ENCODE data around the gene MFF.
"Not testable (repeated sequence)": the region's sequence is repeated elsewhere in the genome, so short reads cannot be mapped to it uniquely, and the experiment has no call there.

Gene MFF

DNA sequence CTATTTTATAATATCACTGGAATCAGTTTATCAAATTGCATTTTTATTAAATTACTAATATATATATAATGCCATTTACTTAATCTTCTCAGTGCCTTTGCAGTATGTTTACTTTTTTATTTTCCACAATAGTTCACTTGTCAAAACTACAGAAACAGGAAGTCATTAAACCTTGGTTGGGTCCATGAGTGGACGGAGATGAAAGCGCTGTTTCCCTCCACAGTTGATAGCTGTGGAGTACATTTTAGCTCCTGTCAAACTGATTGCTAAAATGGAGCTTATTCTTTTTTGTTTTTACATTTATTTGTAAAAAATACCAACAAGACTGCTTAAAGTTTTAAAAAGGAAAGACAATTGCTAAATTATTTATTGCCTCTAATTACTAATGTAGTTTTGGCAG, 19.2 kb downstream of the MFF start:
- no peak for DNase-seq (ENCODE audit: low read depth)
- TF ChIP-seq, protein P1, sequence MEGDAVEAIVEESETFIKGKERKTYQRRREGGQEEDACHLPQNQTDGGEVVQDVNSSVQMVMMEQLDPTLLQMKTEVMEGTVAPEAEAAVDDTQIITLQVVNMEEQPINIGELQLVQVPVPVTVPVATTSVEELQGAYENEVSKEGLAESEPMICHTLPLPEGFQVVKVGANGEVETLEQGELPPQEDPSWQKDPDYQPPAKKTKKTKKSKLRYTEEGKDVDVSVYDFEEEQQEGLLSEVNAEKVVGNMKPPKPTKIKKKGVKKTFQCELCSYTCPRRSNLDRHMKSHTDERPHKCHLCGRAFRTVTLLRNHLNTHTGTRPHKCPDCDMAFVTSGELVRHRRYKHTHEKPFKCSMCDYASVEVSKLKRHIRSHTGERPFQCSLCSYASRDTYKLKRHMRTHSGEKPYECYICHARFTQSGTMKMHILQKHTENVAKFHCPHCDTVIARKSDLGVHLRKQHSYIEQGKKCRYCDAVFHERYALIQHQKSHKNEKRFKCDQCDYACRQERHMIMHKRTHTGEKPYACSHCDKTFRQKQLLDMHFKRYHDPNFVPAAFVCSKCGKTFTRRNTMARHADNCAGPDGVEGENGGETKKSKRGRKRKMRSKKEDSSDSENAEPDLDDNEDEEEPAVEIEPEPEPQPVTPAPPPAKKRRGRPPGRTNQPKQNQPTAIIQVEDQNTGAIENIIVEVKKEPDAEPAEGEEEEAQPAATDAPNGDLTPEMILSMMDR (IDR thresholded peaks at IDR 0.05; ENCODE audit: insufficient read depth, low read depth, low read length, missing control alignments): no peak
- no peak overlapping the region for H3K4me3 ChIP-seq (ENCODE audit: low read length)

DNA sequence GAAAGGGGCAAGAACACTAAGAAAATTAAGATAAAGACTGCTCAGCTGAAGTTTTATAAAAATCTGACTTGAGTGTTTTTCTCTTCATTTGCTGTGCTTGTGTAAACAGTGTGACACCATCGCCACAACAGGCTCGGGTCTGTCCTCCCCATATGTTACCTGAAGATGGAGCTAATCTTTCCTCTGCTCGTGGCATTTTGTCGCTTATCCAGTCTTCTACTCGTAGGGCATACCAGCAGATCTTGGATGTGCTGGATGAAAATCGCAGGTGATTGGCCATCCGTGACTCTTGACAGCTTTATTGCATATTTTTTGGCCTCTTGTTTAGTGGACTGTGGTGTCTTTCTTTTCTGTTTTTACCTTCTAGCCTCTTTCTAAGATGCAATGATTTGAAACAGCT, 22.1 kb downstream of the MFF start:
- DNase-seq (ENCODE audit: low read depth): peak; percentile 12
- TF ChIP-seq, protein P1 (IDR thresholded peaks at IDR 0.05; ENCODE audit: insufficient read depth, low read depth, low read length, missing control alignments): peak; percentile 9
- no peak overlapping the region for H3K4me3 ChIP-seq (ENCODE audit: low read length)

DNA sequence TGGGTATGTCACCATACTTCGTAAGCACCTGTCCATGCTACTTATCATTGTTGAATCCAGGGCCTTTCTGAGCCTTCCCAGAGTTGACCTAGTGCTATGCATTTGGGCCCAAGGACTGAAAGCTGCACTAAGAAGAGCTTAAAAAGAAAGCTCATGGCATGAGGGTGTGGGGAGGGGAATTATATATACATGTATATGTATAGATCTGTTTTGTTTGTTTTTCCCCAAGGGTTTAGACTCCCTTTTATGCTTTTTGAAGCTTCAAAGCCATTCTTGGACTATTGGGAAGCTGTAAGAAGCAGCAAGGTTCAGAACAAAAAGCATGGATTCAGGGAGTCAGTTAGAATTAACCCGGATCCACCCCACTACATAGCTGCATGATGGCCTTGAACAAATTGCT, 23.3 kb downstream of the MFF start:
- TF ChIP-seq, protein P1 (IDR thresholded peaks at IDR 0.05; ENCODE audit: insufficient read depth, low read depth, low read length, missing control alignments): no peak
- DNase-seq (ENCODE audit: low read depth): no peak
- H3K4me3 ChIP-seq (ENCODE audit: low read length): no peak overlapping the region

DNA sequence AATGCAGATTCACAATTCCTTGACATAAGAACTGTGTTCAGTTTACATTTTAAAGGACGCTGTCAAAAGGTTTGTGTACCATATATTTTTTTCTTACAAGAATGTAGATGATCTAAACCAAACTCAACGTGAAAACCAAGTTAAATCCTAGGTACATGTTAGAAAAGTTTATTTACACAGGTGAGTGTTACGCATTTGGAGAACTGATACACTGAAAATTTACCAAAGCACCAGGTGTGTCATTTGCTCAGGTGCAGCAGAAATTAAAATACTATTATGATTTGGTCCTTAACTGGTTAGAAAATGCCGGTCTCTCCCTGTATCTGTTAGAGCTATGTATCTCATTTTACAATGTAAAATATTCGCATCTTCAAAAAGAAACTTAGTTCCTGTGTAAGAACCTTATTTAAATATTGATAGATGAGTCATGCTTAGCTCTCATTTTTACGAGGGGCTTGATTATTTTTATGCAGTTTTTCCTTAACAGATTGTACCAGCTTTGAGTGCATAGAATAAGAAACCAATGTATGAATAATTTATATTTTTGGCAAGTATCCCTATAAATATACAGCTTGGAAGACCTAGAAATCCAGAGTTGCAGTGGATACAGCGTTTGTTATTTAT, 25.1 kb downstream of the MFF start:
- H3K4me3 ChIP-seq (ENCODE audit: low read length): no peak overlapping the region
- TF ChIP-seq, protein P1 (IDR thresholded peaks at IDR 0.05; ENCODE audit: insufficient read depth, low read depth, low read length, missing control alignments): no peak
- no peak for DNase-seq (ENCODE audit: low read depth)

DNA sequence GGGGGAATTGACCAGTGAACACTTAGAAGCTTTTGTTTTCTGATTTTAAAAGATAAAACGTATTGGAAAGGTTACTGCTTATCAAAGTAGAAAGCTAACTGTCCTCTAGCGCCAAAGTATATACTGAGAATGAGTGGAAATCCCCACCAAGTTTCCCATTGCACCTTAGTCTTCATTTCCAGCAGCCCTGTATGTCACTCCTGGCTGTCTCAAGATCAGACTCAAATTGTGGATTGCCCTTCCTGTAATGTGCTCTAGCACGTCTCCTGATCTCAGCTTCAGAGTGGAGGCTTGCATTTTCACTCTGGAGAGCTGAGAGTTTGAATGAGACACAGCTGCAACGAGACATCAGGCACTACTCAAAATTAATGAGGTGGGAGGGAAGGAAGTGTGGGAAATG, 26.6 kb downstream of the MFF start:
- DNase-seq (ENCODE audit: low read depth): no peak
- H3K4me3 ChIP-seq (ENCODE audit: low read length): no peak overlapping the region
- TF ChIP-seq, protein P1 (IDR thresholded peaks at IDR 0.05; ENCODE audit: insufficient read depth, low read depth, low read length, missing control alignments): no peak

DNA sequence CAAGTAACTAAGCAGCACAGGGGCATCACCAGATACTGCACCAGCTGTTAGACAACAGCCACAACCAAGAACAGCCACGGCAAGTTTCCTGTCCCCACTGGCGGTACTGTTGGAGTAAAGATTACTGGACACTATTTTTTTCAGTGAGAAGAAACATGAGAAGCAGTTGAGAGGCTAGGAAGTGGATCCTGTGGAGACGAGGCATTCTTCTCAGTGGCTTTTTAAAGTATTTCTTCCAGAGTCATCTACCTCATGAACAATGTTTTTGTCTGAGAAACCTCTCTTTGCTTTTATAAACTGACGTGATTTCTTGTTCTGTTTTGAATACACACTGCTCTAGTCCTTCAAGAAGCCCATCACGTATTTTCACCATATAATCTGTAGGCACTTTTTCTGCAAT, 35.3 kb downstream of the MFF start:
- no peak for DNase-seq (ENCODE audit: low read depth)
- no peak overlapping the region for H3K4me3 ChIP-seq (ENCODE audit: low read length)
- TF ChIP-seq, protein P1 (IDR thresholded peaks at IDR 0.05; ENCODE audit: insufficient read depth, low read depth, low read length, missing control alignments): no peak

DNA sequence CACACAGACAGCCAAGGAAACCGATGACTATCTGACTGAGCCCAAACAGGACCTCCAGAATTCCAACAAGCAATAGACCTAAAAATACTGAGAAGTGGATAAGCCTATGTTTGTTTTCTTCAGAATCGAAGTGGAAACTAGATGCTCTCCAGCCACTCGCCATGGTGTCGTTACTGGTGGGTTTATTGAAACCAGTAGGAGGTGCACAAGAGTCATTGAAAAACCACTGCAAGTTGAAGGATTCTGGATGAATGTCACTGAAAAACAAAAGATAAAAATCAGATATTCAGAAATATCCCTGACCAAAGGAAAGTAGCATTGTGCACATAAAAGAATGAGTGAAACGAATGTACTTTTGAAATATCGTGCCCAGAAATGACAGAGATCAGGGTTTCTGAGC, 38.7 kb downstream of the MFF start:
- no peak for DNase-seq (ENCODE audit: low read depth)
- TF ChIP-seq, protein P1 (IDR thresholded peaks at IDR 0.05; ENCODE audit: insufficient read depth, low read depth, low read length, missing control alignments): no peak
- no peak overlapping the region for H3K4me3 ChIP-seq (ENCODE audit: low read length)

DNA sequence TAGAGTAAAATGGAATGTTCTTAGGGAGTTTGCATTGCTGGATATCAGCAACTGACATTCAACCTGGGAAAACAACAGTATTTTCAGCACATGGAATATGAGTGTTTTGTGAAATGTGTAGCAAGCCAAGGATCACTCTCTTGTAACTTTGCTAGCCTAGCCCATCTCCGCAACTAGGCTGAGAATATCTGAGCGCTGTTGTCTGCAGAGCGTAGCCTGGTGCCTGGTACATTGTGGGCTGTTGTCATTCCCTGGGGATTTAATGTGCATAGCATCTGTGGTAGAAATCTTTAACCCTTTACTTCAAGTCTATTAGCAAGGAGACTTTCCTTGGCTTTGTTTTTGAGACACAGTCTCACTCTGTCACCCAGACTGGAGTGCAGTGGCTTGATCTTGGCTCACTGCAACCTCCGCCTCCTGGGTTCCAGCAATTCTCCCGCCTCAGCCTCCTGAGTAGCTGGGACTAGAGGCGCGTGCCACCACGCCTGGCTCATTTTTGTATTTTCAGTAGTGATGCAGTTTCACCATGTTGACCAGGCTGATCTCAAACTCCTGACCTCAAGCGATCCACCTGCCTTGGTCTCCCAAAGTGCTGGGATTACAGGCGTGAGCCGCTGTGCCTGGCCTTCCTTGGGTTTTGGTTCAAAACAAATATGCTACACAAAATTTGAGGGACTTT, 39.7 kb downstream of the MFF start:
- not testable (repeated sequence) for DNase-seq (ENCODE audit: low read depth); H3K4me3 ChIP-seq (ENCODE audit: low read length)

Data from epithelial cell of esophagus (primary cell).